Measurements from ENCODE around the gene SDK2.

Gene SDK2

DNA sequence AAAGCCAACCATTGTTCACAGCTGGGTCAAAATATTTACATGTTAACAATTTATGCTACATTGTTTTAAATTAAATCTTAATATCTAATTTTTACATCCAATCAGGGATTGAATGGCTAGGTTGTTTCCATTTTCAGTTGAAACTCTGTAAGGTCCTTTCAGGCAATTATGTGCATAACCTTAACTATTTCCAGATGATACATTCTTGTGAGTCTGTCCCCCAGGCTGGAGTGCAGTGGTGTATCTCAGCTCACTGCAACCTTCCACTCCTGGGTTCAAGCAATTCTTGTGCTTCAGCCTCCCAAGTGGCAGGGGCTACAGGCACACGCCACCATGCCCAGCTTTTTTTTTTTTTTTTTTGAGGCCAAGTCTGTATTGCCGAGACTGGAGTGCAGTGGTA is 342.9 kb downstream of the SDK2 start:
- DNase-seq (ENCODE audit: low spot score): no peak

DNA sequence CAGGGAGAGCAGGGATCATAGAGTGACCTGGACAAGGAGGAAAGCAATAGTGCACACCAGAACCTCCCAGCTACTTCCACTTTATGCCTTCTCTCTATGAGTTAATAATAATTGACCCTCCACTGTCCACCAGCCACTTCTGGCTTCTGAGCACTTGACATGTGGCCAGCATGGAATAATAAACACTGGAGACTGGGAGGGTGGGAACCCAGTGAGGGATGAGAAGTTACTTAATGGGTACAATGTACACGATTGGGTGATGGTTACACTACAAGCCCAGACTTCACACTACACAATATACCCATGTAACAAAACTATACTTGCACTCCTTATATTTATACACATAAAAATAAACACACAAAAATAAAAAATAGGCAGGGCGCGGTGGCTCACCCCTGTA is 343.9 kb downstream of the SDK2 start:
- no peak for DNase-seq (ENCODE audit: low spot score)

DNA sequence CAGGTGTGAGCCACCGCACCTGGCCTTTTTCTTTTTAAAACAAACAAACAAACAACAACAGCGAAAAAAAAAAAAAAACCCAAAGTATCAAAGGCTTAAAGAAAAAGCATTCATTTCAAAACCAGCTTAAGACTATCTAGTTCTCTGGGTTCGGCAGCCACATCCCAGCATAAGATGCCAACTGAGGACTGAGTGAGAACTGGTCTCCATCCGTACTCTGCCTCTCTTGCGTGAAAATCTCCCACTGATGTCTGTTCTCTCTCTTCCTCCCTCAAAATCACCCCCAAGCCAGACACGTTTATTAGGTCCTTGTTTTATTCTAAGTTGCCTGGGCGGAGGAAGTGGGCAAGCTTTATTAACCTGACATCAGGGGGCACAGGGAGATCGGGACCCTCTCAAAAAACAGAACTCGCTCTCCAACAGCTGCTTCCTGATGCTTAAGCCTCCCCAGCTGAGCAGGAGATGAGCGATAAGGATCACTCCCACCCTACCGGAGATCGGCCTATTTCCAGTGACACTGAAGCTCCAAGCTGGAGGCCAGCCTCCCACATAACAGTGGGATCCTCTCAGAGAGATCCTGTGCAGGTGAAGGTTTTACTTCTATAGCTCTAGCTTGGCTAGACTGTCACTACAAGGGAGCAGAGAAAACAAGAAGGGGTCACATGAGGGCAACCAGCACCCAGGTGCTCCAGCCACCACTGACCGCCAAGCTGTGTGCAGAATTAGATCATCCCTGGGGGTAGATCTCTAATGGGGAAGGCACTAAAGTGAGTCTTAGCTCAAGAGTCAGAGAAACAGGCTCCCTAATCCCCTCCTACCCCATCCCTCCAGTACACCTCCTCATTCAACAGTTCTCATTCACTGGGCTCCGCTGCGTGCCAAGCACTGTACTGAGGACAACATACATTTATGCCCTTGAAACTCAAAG is 346.0 kb downstream of the SDK2 start:
- DNase-seq (ENCODE audit: low spot score): no peak

DNA sequence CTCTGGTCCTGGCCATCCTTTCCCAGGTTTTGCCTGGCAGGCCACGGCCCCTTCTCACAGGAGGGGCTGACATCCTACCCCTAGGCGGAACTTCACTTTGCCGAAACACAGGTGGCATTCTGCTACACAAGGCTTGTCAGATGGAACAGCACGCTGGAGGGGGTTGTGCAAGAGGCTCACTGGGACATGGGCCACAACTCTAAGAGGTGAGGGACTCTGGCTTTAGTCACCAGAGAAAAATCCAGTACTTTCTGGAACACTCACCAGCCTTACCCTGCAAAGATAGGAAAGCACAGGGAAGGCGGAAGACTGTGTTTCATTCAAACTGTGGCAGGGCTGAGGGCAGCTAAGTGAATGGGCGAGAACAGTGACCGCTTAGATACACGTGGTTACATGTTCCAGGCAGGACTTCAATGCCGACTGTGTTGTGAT is 350.7 kb downstream of the SDK2 start:
- no peak for DNase-seq (ENCODE audit: low spot score)

DNA sequence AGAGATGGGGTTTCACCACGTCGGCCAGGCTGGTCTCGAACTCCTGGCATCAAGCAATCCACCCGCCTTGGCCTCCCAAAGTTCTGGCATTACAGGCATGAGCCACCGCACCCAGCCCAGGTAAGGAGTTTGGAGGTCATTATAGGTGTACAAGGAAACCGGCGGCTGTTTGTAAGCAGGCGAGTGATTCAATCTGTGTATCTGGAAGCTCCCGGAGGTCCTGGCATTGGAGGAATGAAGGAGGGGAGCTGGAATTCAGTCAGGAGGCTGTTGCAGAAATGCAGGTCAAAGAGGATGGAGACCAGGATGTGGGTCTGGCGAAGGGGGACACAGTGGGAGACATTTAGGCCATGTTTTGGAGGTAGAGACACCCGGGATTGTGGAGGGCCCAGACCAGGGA is 351.2 kb downstream of the SDK2 start:
- DNase-seq (ENCODE audit: low spot score): no peak

DNA sequence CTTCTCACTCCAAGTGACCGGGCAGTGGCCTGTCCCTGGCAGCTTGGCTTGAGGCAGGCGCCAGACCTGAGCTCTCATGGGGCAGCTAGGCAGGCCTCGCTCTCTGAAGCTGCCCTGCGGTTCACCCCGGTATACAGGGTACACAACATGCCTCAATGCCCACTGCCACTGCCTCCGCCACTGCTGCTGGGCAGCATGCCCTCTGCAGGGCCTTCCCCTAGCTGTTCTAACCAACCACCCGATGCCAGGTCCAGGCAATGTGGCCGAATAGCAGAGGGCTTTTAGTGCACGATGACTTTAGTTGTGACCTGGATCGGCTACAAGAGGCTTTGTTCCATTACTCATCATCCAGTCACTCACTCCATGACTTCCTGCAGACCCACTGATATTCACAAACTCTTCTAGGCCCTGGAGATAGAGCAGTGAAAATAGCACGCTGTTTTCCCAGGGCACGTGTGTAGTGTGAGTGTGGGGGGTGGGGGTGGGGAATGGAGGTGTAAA is 352.2 kb downstream of the SDK2 start:
- DNase-seq (ENCODE audit: low spot score): no peak

DNA sequence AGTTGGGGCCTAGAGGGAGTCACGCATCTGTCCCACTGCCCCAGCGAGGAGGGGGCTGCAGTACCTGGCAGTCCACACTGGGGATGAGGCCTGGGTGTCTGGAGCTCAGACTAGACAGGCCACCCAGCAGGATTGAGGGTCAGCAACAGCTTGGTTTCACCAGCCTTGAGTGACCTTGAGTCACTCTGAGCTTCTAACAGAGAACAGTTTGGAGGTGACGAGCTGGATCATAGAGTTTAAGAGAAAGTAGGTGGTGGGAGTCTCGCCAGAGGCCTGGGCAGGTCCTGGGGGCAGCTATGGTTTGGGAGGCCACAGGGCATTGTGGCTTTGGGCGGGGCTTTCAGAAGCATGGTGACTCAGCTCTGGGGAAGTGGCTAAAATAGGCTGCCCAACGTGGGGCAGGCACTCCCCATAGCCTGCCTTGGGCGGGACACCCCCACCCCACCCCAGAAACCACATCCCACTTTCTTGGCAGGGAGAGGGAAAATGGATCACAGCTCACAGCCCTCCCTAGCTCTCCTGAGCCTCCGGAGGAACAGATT is 352.9 kb downstream of the SDK2 start:
- peak; percentile 49 for DNase-seq (ENCODE audit: low spot score)

DNA sequence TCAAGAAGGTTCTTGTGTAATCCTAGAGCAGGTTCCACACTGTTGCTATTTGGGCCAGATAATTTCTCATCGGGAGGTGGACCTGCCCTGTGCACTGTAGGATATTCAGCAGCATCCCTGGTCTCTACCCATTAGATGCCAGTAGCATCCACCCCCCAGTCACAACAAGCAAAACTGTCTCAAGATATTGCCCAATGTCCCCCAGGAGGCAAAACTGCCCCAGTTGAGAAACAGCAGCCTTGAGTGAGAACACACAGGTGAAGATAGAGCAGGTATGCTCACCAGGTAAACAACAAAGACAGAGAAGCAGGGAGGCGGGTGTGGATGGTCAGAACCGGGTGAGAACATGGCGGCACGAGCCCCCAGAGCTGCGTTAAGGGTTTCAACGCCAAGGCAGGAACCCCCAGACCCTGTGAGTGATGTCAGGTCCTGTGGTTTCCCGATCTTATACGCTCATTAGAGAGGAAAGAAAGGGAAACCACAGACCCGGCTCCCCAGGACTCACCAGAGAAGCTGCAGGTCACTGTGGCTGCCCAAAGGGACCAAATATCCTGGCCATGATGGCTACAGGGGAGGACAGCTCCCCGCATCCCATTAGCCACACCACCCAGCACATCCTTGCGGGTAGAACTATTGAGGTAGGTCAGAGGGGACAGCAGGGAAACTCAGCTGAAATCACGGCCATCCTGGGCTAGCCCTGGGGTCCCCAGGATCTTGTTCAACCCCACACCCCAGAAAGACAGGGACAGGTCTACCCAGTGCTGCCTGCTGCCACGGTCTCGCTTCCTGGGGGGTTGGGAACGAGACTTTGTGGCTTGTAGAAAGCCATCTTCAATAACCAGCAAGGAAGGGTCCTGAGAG is 353.6 kb downstream of the SDK2 start:
- DNase-seq (ENCODE audit: low spot score): no peak

DNA sequence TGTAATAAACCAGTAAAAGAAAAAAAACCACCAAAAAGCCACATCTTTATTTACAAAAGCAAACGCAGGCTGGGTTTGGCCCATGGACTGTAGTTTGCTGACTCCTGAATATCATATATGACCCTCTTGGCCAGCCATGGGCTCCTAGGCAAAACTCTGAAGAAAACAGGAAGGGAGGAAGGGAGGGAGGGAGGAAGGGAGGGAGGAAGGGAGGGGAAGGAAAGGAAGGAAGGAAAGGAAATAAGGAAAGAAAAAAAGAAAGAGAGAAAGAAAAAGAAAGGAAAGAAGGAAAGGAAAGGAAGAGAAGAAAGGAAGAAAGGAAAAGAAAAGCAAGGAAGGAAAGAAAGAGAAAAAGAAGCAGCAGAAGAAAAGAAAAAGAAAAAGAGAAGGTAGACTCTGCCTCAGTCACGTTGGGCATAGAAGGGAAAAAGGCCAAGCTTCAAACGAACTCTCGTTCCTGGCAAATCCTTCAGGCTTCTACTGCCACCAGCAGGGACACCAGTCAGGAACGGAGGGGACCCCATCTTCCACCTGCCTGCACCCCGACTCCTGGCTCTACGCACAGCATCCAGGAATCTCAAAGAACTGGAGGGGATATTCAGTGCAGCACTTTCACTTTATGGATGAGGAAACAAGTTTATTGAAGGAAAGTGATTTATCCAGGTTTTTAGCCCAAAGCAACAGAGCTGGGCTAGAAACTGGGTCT is 354.5 kb downstream of the SDK2 start:
- no peak for DNase-seq (ENCODE audit: low spot score)

DNA sequence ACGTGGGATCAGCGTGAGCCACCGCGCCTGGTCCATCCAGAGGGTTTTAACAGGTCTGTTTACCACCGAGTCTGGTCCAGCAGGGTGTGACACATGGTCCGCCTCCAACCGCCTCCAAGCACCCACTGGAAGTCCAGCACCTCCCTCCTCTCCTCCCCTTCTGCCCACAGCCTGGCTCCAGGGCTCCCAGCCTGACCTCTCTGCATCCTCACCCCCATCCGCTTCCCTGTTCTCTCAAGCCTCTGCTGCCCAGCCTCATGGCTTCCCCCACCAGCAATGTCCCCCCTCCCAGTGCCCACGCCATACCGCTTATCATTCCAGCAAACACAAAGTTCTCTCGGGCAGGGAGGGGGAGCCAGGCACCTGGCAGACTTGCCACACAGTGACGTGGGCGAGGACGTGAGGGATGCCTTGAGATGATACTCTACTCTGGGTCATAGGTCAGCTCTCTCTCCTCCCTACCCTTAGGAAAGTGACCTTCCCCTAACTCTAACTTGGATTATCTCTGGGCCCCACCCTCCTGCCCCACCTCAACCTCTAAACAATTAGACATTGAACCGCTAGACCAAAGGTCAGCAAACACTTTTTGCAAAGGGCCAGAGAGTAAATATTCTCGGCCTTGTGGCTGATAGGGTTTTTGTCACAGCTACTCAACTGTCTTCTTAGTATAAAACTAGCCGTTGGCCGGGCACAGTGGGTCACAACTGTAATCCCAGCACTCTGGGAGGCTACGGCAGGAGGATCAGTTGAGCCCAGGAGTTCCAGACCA is 355.5 kb downstream of the SDK2 start:
- no peak for DNase-seq (ENCODE audit: low spot score)

DNA sequence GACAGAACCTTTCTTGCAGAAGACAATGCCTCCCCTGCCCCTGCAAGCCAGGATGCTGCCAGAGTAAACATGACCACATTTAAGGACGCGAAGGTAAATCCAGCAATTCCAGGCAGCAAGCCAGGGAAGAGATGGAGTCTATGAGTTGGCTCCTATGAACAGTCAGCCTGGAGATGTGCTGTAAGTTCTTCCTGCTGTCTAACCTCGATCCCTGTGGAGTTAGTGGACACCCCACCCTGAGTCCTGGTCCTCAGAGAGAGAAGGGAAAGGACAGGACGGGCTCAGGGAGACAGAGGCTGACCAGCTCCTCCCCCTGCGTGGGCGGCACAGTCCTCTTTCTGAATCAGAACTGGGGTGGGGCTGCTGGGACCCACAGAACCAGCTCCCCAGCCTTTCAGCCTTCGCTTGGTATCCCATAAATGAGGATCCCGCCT is 357.4 kb downstream of the SDK2 start:
- no peak for DNase-seq (ENCODE audit: low spot score)

DNA sequence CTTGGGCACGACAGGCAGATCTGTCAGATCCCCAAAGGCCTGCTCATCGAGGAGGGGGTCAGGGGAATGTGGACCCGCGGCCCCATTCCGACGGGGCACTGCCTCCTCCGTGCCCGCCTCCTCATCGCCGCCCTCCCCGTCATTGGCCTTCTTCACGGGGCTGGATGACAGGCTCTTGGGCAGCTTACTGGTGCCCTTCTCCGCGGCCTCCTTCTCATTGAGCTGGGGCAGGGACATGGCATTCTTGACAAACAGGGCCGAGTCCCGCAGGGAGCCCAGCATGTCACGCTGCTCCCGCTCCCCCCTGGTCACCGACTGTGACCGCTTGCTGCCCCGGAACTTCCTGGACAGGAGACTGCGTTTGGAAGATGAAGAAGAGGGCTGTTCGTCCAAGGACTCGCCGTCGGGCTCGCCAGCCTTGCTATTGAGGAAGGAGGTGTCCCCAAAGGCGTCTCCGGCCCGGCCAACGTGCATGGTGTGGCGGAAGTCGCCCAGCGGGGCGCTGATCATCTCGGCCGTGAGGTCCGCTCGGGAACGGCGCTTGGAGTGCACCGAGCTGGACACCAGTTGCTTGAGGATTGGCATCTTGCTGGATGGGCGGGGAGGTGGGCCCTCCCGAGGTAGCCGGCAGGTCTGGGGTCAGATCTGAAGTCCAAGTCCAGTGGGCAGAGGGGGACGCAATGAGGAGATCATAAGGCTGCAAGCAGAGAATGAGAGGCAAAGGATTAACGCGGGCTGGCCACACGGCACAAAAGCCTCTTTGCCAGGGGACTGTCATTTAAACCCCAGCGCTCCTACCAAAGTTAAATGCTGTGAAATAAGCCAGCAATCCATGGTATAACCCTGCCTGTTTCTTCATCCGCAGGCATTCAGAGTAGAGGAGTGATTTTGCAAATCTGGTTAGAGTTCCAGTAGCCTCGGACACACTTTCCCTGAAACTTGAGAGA is 358.1 kb downstream of the SDK2 start:
- no peak for DNase-seq (ENCODE audit: low spot score)

DNA sequence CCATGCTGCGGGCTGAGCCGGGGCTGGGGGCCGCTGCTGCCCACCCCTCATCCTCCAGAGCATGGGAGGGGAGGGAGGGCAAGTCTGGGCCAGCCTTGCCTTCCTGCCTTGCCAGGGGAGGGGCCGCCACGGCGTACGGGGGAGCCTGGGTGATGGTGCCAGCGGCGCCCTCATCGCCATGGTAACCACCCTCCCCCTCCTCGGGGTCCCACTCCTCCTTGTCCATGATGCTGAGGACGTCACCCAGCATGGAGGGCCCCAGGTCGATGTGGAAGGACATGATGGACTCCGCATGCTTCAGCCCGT is 358.7 kb downstream of the SDK2 start:
- no peak for DNase-seq (ENCODE audit: low spot score)

DNA sequence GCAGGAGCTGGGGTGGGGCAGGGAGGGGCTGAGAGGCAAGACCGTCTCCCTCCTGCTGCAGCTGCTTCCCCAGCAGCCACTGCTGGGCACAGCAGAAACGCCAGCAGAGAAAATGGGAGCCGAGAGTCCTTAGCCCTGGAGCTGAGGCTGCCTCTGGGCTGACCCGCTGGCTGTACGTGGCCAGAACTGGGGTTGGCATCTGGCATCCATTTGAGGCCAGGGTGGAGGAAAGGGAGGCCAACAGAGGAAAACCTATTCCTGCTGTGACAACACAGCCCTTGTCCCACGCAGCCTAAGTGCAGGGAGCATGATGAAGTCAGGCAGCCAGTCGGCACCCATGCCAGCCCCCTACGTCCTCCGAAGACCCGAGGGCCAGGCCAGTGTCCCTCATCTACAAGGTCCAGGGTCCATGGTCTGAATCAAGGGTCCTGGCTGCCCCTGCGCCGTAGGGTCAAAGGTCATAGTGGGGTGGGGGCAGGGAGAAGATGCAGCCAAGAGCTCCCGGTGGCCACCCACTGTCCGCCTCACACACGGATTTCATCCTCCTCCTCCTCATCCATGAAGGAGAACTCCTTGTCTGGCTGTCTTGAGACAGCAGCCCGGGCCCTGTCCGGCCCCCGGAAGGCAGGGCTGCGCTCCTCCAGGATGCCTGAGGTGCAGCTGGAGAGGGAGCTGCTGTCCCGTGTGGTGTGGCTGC is 359.2 kb downstream of the SDK2 start:
- DNase-seq (ENCODE audit: low spot score): no peak
